Suprapubic skin (tissue), 4 donors: ENCODE results near the gene MRRF.

Source experiments
- CTCF ChIP-seq, 2 donors: fragments of 200-600 bp in 1 of 2; fragments of 450-650 bp in 1 of 2; sonication (generic) in 1 of 2; IDR thresholded peaks; one replicate each; pipeline ENCODE4 v1.5.1; 2016 to 2019; ENCODE audit warnings: antibody characterized with exemption in 2 of 2, mild to moderate bottlenecking in 1 of 2, moderate library complexity in 1 of 2
- EP300 ChIP-seq: sonication (generic); formaldehyde crosslinking; IDR thresholded peaks from one replicate; pipeline ENCODE4 v1.6.1; 2017; ENCODE audit warnings: antibody characterized with exemption
- POLR2A ChIP-seq, 2 donors: fragments of 450-650 bp; IDR thresholded peaks; one replicate each; pipeline ENCODE4 v1.6.1; 2017; ENCODE audit warnings: antibody characterized with exemption in 2 of 2, mild to moderate bottlenecking in 2 of 2, moderate library complexity in 2 of 2
- POLR2AphosphoS5 ChIP-seq, 3 donors: sonication (generic); formaldehyde crosslinking; IDR thresholded peaks; one replicate each; pipeline ENCODE4 v1.6.1; 2017; ENCODE audit warnings: antibody characterized with exemption in 3 of 3

- no peak for TF ChIP-seq CTCF (IDR thresholded peaks at IDR 0.05)
- no peak for TF ChIP-seq POLR2A (IDR thresholded peaks at IDR 0.05)
- TF ChIP-seq EP300 = no peak
- no peak for TF ChIP-seq POLR2AphosphoS5 (IDR thresholded peaks at IDR 0.05)
Measured at GRCh38 chr9:122218935-122219855, 45.5 kb upstream of the MRRF start.
